Spleen (tissue), 11 donors: ENCODE results near the gene PITPNM2. TPM values are rescaled to one million over a fixed set of nuclear protein-coding genes. Genes with fewer than 3 reads are reported as not detected.

Source experiments
- DNase-seq: peaks from one replicate; pipeline ENCODE4 v3.0.0-alpha.2; 2020
- H3K27ac ChIP-seq, 8 donors: fragments of 200-600 bp; sonication (generic) in 7 of 8; 1 replicate in 4 of 8; 2 replicates in 4 of 8; pipeline versions ENCODE4 v1.5.0 to v1.8.0; 2016 to 2021; ENCODE audit warnings: inconsistent platforms in 4 of 8, mild to moderate bottlenecking in 4 of 8, moderate library complexity in 1 of 8
- H3K27me3 ChIP-seq, 7 donors: fragments of 200-600 bp; sonication (generic) in 6 of 7; replicated peaks in 1 of 7; 1 replicate in 4 of 7; 2 replicates in 3 of 7; pipeline versions ENCODE4 v1.5.0 to v1.8.0; 2016 to 2021; ENCODE audit warnings: inconsistent platforms in 3 of 7, mild to moderate bottlenecking in 1 of 7
- H3K36me3 ChIP-seq, 6 donors: fragments of 200-600 bp; sonication (generic) in 5 of 6; 1 replicate in 4 of 6; 2 replicates in 2 of 6; pipeline versions ENCODE4 v1.5.0 to v1.8.0; 2016 to 2021; ENCODE audit warnings: inconsistent platforms in 2 of 6
- H3K4me1 ChIP-seq, 6 donors: fragments of 200-600 bp; sonication (generic) in 5 of 6; 1 replicate in 3 of 6; 2 replicates in 3 of 6; pipeline versions ENCODE4 v1.5.0 to v1.8.0; 2016 to 2021; ENCODE audit warnings: inconsistent platforms in 3 of 6
- H3K4me3 ChIP-seq, 8 donors: fragments of 200-600 bp; sonication (generic) in 7 of 8; 1 replicate in 4 of 8; 2 replicates in 4 of 8; pipeline versions ENCODE4 v1.5.0 to v1.8.0; 2016 to 2021; ENCODE audit warnings: inconsistent platforms in 4 of 8, mild to moderate bottlenecking in 4 of 8, moderate library complexity in 2 of 8
- H3K9me3 ChIP-seq, 8 donors: fragments of 200-600 bp; sonication (generic) in 7 of 8; 1 replicate in 4 of 8; 2 replicates in 4 of 8; pipeline versions ENCODE4 v1.5.0 to v1.8.0; 2016 to 2021; ENCODE audit warnings: inconsistent platforms in 4 of 8
- CTCF ChIP-seq, 11 experiments: fragments of 200-600 bp in 7 of 11; fragments of 450-650 bp in 4 of 11; sonication (generic) in 4 of 11; IDR thresholded peaks in 8 of 11; conservative IDR thresholded peaks in 3 of 11; 1 replicate in 7 of 11; 2 replicates in 4 of 11; pipeline versions ENCODE4 v1.4.0 to v1.8.0; 2016 to 2021; ENCODE audit warnings: antibody characterized with exemption in 11 of 11, inconsistent platforms in 4 of 11, mild to moderate bottlenecking in 1 of 11
- POLR2A ChIP-seq, 3 donors: fragments of 450-650 bp; IDR thresholded peaks; one replicate each; pipeline ENCODE4 v1.5.1; 2017; ENCODE audit warnings: antibody characterized with exemption in 3 of 3, mild to moderate bottlenecking in 1 of 3
- POLR2AphosphoS5 ChIP-seq, 3 donors: sonication (generic); formaldehyde crosslinking; IDR thresholded peaks; one replicate each; pipeline ENCODE4 v1.5.1; 2017; ENCODE audit warnings: antibody characterized with exemption in 3 of 3
- WGBS, 5 donors: extraction: QIAGEN DNeasy Blood & Tissue Kit in 3 of 5; methylation state at CpG; one replicate each; pipeline versions ENCODE4 v1.1.5 to v1.1.7; 2013 to 2018; 5-methylcytosine and 5-hydroxymethylcytosine counted together
- intact Hi-C: fragments of 100-400 bp; cut with DNase I; formaldehyde crosslinking; loops from one replicate; pipeline ENCODE4 v1.15.0; 2023; ENCODE audit warnings: low total_unique reads
- polyA plus RNA-seq, 3 donors: library from polyadenylated mRNA; stranded (reverse); fragments of 200-250 nt; gene quantifications; one replicate each; pipeline ENCODE4 v1.2.1, GENCODE V29; 2013
- total RNA-seq, 7 donors: library from RNA; depleted of rRNA in 3 of 7; stranded (reverse); fragments of >200 nt in 3 of 7; fragmentation: NEBNext Ultra II Directional in 4 of 7; extraction: Animal tissue kit (Norgen Biotek cat#: 25700) in 4 of 7; gene quantifications; one replicate each; pipeline versions ENCODE4 v1.1.0 to v1.2.1, GENCODE V29; 2016 to 2021
- donor health status: healthy with polysubstance abuse.
- donor health status: DM: no; HTN: no; CAD: no; lungs with moderate emphysema.
- donor health status: DM: no; HTN: no; CAD: no.
- donor health status: Bipolar disorder and iron deficiency.
- donor health status: healthy.
- donor health status: DM: no; HTN: no; CAD: no.
- donor health status: DM: yes; HTN: yes; CAD: no.

Gene PITPNM2
- total and polyA plus RNA-seq, 10 donors = 2.2 to 23.7 (median 7.3) TPM

GRCh38 chr12:123102366-123102765, 48.5 kb downstream of the PITPNM2 start:
- Histone ChIP-seq H3K27me3 (no peaks in the 10 kb centered on the region), H3K27ac (no peak overlapping the region), H3K4me3 (no peak overlapping the region), H3K36me3 (no peaks in the 10 kb centered on the region), H3K9me3 (no peaks in the 10 kb centered on the region), H3K4me1 (peaks cover 15 to 62% (median 36%) of the 10 kb centered on the region in 6 donors)
- WGBS, 5 donors = 70 to 81% (median 72%) methylated on average over 2 of the region's 2 CpGs
- intact Hi-C loops = no loop called here
- DNase-seq = no peak
- TF ChIP-seq CTCF (IDR thresholded peaks at IDR 0.05 in 8 of 11, conservative IDR thresholded peaks at IDR 0.05 in 3 of 11) (no peak), POLR2AphosphoS5 (IDR thresholded peaks at IDR 0.05) (no peak), POLR2A (IDR thresholded peaks at IDR 0.05) (no peak)

- DNase-seq = no peak
- Histone ChIP-seq H3K4me3 (no peak overlapping the region), H3K36me3 (no peaks in the 10 kb centered on the region), H3K9me3 (no peaks in the 10 kb centered on the region), H3K27me3 (no peaks in the 10 kb centered on the region), H3K4me1 (peaks cover 7 to 54% (median 29%) of the 10 kb centered on the region in 6 donors), H3K27ac (no peak overlapping the region)
- WGBS, 5 donors = 73 to 84% (median 79%) methylated on average over 5 of the region's 5 CpGs
- intact Hi-C loops = no loop called here
- TF ChIP-seq POLR2A (IDR thresholded peaks at IDR 0.05) (no peak), POLR2AphosphoS5 (IDR thresholded peaks at IDR 0.05) (no peak), CTCF (IDR thresholded peaks at IDR 0.05 in 8 of 11, conservative IDR thresholded peaks at IDR 0.05 in 3 of 11) (no peak)
These were observed 49.4 kb downstream of the PITPNM2 start for GRCh38 chr12:123101526-123101925.

Other genes starting within 250 kb of the PITPNM2 start
- 1 to 10 TPM; 4.1 to 6.2 (median 5.5) TPM for gene ABCB9, start 184.6 kb downstream of the PITPNM2 start, total RNA-seq
- 1 to 10 TPM; 1.5 to 2.8 (median 1.7) TPM for gene ABCB9, start 184.6 kb downstream of the PITPNM2 start, polyA plus RNA-seq
- 10 to 100 TPM in 6 of 7 donors, 1 to 10 TPM in 1; 9.5 to 24.7 (median 20.4) TPM for gene OGFOD2, start 175.8 kb downstream of the PITPNM2 start, total RNA-seq
- gene OGFOD2, start 175.8 kb downstream of the PITPNM2 start, polyA plus RNA-seq = 10 to 100 TPM; 18.5 to 32.3 (median 28.1) TPM
- gene ARL6IP4, start 170.4 kb downstream of the PITPNM2 start, total RNA-seq = 100 to 1,000 TPM; 150 to 202 (median 181) TPM
- 100 to 1,000 TPM; 308 to 419 (median 377) TPM for gene ARL6IP4, start 170.4 kb downstream of the PITPNM2 start, polyA plus RNA-seq
- 10 to 100 TPM; 34.6 to 97.3 (median 43.8) TPM for gene MPHOSPH9, start 82.1 kb upstream of the PITPNM2 start, total RNA-seq
- gene MPHOSPH9, start 82.1 kb upstream of the PITPNM2 start, polyA plus RNA-seq = 1 to 10 TPM; 7.1 to 8.2 (median 7.2) TPM
- 10 to 100 TPM; 11.9 to 21.0 (median 14.8) TPM for gene MTRFR, start 82.3 kb upstream of the PITPNM2 start, total RNA-seq
- 10 to 100 TPM; 15.8 to 17.4 (median 17.3) TPM for gene MTRFR, start 82.3 kb upstream of the PITPNM2 start, polyA plus RNA-seq
- 10 to 100 TPM; 40.9 to 91.1 (median 68.2) TPM for gene CDK2AP1, start 120.8 kb upstream of the PITPNM2 start, total RNA-seq
- 10 to 100 TPM; 50.5 to 97.1 (median 69.2) TPM for gene CDK2AP1, start 120.8 kb upstream of the PITPNM2 start, polyA plus RNA-seq
- gene SBNO1, start 213.8 kb upstream of the PITPNM2 start, total RNA-seq = 10 to 100 TPM; 25.8 to 35.0 (median 29.8) TPM
- 1 to 10 TPM; 4.1 to 6.1 (median 4.5) TPM for gene SBNO1, start 213.8 kb upstream of the PITPNM2 start, polyA plus RNA-seq
- gene KMT5A, start 233.0 kb upstream of the PITPNM2 start, total RNA-seq = 10 to 100 TPM; 28.7 to 40.3 (median 35.6) TPM
- gene KMT5A, start 233.0 kb upstream of the PITPNM2 start, polyA plus RNA-seq = 10 to 100 TPM; 11.3 to 15.9 (median 11.3) TPM